H9 (cell line): ENCODE measurements around the gene SSR3. TPM values are rescaled to one million over a fixed set of nuclear protein-coding genes. Genes with fewer than 3 reads are reported as not detected.

Experiments
- DNase-seq: peaks from one replicate; pipeline ENCODE4 v3.0.0-alpha.2; 2017
- H2AFZ ChIP-seq: one replicate; pipeline ENCODE4 v1.6.1; 2013; ENCODE audit warnings: mild to moderate bottlenecking, low read length, control low read depth, moderate library complexity
- H2AK5ac ChIP-seq: 2 replicates; pipeline ENCODE4 v1.6.1; 2013; ENCODE audit warnings: low read length, control low read depth, mixed read lengths; ENCODE audit not compliant: insufficient read length
- H2BK120ac ChIP-seq: one replicate; pipeline ENCODE4 v1.6.1; 2013; ENCODE audit warnings: low read depth, mild to moderate bottlenecking, low read length, control low read depth, inconsistent platforms; ENCODE audit not compliant: poor library complexity, severe bottlenecking
- H2BK12ac ChIP-seq: 2 replicates; pipeline ENCODE4 v1.6.1; 2013; ENCODE audit warnings: low read length, control low read depth, mixed read lengths, low read depth; ENCODE audit not compliant: insufficient read length
- H2BK15ac ChIP-seq: 2 replicates; pipeline ENCODE4 v1.6.1; 2013; ENCODE audit warnings: low read depth, low read length, control low read depth
- H2BK20ac ChIP-seq: one replicate; pipeline ENCODE4 v1.6.1; 2013; ENCODE audit warnings: low read depth, mild to moderate bottlenecking, low read length, control low read depth, inconsistent platforms; ENCODE audit not compliant: poor library complexity, severe bottlenecking
- H2BK5ac ChIP-seq: 2 replicates; pipeline ENCODE4 v1.6.1; 2013; ENCODE audit warnings: low read length, control low read depth, mixed read lengths; ENCODE audit not compliant: insufficient read length
- H3K14ac ChIP-seq: 2 replicates; pipeline ENCODE4 v1.6.1; 2013; ENCODE audit warnings: low read length, control low read depth; ENCODE audit not compliant: insufficient read depth
- H3K18ac ChIP-seq: 2 replicates; pipeline ENCODE4 v1.6.1; 2013; ENCODE audit warnings: low read depth, mild to moderate bottlenecking, mixed read lengths, low read length, control low read depth; ENCODE audit not compliant: insufficient read length
- H3K23ac ChIP-seq: 2 replicates; pipeline ENCODE4 v1.6.1; 2013; ENCODE audit warnings: low read length, control low read depth, mixed read lengths, low read depth; ENCODE audit not compliant: insufficient read length
- H3K23me2 ChIP-seq: 2 replicates; pipeline ENCODE4 v1.6.1; 2013; ENCODE audit warnings: low read depth, mild to moderate bottlenecking, mixed read lengths, low read length, control low read depth; ENCODE audit not compliant: insufficient read length, poor library complexity, severe bottlenecking
- H3K27ac ChIP-seq: 2 replicates; pipeline ENCODE4 v1.5.1; 2013; ENCODE audit warnings: low read length, control low read depth, mixed read lengths, low read depth; ENCODE audit not compliant: insufficient read length
- H3K27me3 ChIP-seq: 2 replicates; pipeline ENCODE4 v1.6.1; 2013; ENCODE audit warnings: low read length, control low read depth, inconsistent platforms; ENCODE audit not compliant: insufficient read depth
- H3K4ac ChIP-seq: 2 replicates; pipeline ENCODE4 v1.6.1; 2013; ENCODE audit warnings: low read depth, mild to moderate bottlenecking, control low read depth, inconsistent platforms, low read length, moderate library complexity
- H3K4me1 ChIP-seq: 2 replicates; pipeline ENCODE4 v1.6.1; 2013; ENCODE audit warnings: low read length, control low read depth, inconsistent platforms; ENCODE audit not compliant: insufficient read depth
- H3K4me2 ChIP-seq: 2 replicates; pipeline ENCODE4 v1.6.1; 2013; ENCODE audit warnings: low read length, control low read depth, mixed read lengths; ENCODE audit not compliant: insufficient read length, insufficient read depth
- H3K56ac ChIP-seq: 2 replicates; pipeline ENCODE4 v1.6.1; 2013; ENCODE audit warnings: low read depth, mild to moderate bottlenecking, mixed read lengths, low read length, control low read depth; ENCODE audit not compliant: insufficient read length
- H3K79me1 ChIP-seq: 2 replicates; pipeline ENCODE4 v1.6.1; 2013; ENCODE audit warnings: low read depth, mild to moderate bottlenecking, moderate library complexity, low read length, control low read depth, inconsistent platforms; ENCODE audit not compliant: insufficient read depth, poor library complexity, severe bottlenecking
- H3K79me2 ChIP-seq: 2 replicates; pipeline ENCODE4 v1.6.1; 2013; ENCODE audit warnings: low read length, control low read depth, inconsistent platforms; ENCODE audit not compliant: insufficient read depth
- H3K9ac ChIP-seq: 2 replicates; pipeline ENCODE4 v1.6.1; 2013; ENCODE audit warnings: low read length, control low read depth, mixed read lengths; ENCODE audit not compliant: insufficient read length; ENCODE audit errors: extremely low read depth
- H3K9me3 ChIP-seq: one replicate; pipeline ENCODE4 v1.6.1; 2013; ENCODE audit warnings: low read depth, low read length, inconsistent platforms; ENCODE audit not compliant: control insufficient read depth
- H3T11ph ChIP-seq: one replicate; pipeline ENCODE4 v1.6.1; 2013; ENCODE audit warnings: mild to moderate bottlenecking, low read length, control low read depth, inconsistent platforms
- H4K20me1 ChIP-seq: one replicate; pipeline ENCODE4 v1.6.1; 2013; ENCODE audit not compliant: control insufficient read depth, insufficient read length, insufficient read depth
- H4K5ac ChIP-seq: 2 replicates; pipeline ENCODE4 v1.6.1; 2013; ENCODE audit warnings: low read depth, mild to moderate bottlenecking, mixed read lengths, low read length, control low read depth; ENCODE audit not compliant: insufficient read length
- H4K8ac ChIP-seq: replicated peaks from 2 replicates; pipeline ENCODE4 v1.6.1; 2013; ENCODE audit warnings: low read length, control low read depth, mixed read lengths, low read depth; ENCODE audit not compliant: insufficient read length
- H4K91ac ChIP-seq: 2 replicates; pipeline ENCODE4 v1.6.1; 2013; ENCODE audit warnings: low read depth, mild to moderate bottlenecking, moderate library complexity, mixed read lengths, low read length, control low read depth; ENCODE audit not compliant: insufficient read length
- H3K27ac Mint-ChIP-seq, 3 experiments: 2 replicates in 2 of 3; 3 replicates in 1 of 3; pipeline ENCODE4 v1.8.0; 2020 to 2021; ENCODE audit warnings: mixed read lengths in 3 of 3, mild to moderate bottlenecking in 1 of 3, moderate library complexity in 1 of 3
- H3K27me3 Mint-ChIP-seq: 2 replicates; pipeline ENCODE4 v1.8.0; 2021; ENCODE audit warnings: low read depth, mild to moderate bottlenecking, moderate library complexity, mixed read lengths
- H3K36me3 Mint-ChIP-seq, 3 experiments: 2 replicates in 2 of 3; 3 replicates in 1 of 3; pipeline ENCODE4 v1.8.0; 2020 to 2021; ENCODE audit warnings: low read depth in 3 of 3, mixed read lengths in 3 of 3; ENCODE audit not compliant: insufficient read depth in 1 of 3
- H3K4me1 Mint-ChIP-seq, 2 experiments: 2 replicates each; pipeline ENCODE4 v1.8.0; 2020; ENCODE audit warnings: mixed read lengths in 2 of 2
- H3K4me3 Mint-ChIP-seq, 2 experiments: 2 replicates in 1 of 2; 3 replicates in 1 of 2; pipeline ENCODE4 v1.8.0; 2020 to 2021; ENCODE audit warnings: mild to moderate bottlenecking in 2 of 2, mixed read lengths in 2 of 2, moderate library complexity in 1 of 2
- H3K9me3 Mint-ChIP-seq, 2 experiments: 2 replicates in 1 of 2; 3 replicates in 1 of 2; pipeline ENCODE4 v1.8.0; 2020; ENCODE audit warnings: mild to moderate bottlenecking in 2 of 2, mixed read lengths in 2 of 2, moderate library complexity in 1 of 2
- WGBS: extraction: QIAGEN DNeasy Blood & Tissue Kit; methylation state at CpG from one replicate; pipeline ENCODE4 v1.1.7; 2013; ENCODE audit warnings: missing lambda C conversion rate, low lambda C conversion rate, mixed read lengths; ENCODE audit not compliant: insufficient read length; ENCODE audit errors: extremely low coverage; 5-methylcytosine and 5-hydroxymethylcytosine counted together
- total RNA-seq: library from RNA; stranded (reverse); gene quantifications from 2 replicates; pipeline ENCODE4 v1.2.1, GENCODE V29; 2021
- TF ChIP-seq, protein P1 (sequence below): fragments of 200-600 bp; sonication (generic); conservative IDR thresholded peaks from 3 replicates; pipeline ENCODE4 v1.8.0; 2021; ENCODE audit warnings: antibody characterized with exemption, mild to moderate bottlenecking

The SSR3 gene
- total RNA-seq, 1 experiment from 2014 or later = 177 TPM

DNA sequence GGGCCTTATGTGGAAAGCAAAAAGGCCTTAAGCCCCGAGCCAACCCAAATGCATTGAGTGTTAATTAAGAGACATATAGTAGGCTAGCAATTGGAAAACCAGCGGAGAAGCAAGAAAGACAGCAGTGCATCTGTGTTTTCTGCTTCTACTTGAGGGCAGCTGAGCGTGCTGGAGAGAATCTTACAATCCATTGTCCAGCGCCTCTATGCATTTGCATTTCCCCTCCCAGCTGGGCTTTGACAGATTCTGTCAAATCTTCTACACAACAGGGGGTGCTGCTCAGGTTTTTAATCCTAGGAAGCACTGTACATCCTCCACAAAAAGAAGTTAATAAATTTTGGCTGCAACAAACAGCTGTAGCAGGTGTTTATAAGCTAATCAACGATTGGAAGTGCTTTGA lies 23.9 kb downstream of the SSR3 start:
- H3K27me3 Mint-ChIP-seq = no peaks in the 10 kb centered on the region
- Histone ChIP-seq H3K9me3 (no peaks in the 10 kb centered on the region), H3K14ac (no peak overlapping the region), H4K91ac (no peak overlapping the region), H3K27ac (no peak overlapping the region), H2BK120ac (no peak overlapping the region), H2BK5ac (no peak overlapping the region), H2AFZ (no peak overlapping the region), H3K4me2 (no peak overlapping the region), H4K5ac (no peak overlapping the region), H3K18ac (no peak overlapping the region), H3K23me2 (no peaks in the 10 kb centered on the region), H3K23ac (no peak overlapping the region), H3K4me1 (peaks cover 5% of the 10 kb centered on the region; the same call in 1 of the 2 replicates), H3K9ac (no peak overlapping the region), H3K56ac (no peak overlapping the region), H4K20me1 (no peaks in the 10 kb centered on the region), H2BK20ac (no peak overlapping the region), H2AK5ac (no peak overlapping the region), H3K79me1 (no peaks in the 10 kb centered on the region), H4K8ac (no peak overlapping the region), H3K4ac (no peak overlapping the region), H2BK15ac (no peak overlapping the region), H2BK12ac (no peak overlapping the region), H3K79me2 (no peaks in the 10 kb centered on the region), H3T11ph (no peak overlapping the region), H3K27me3 (no peaks in the 10 kb centered on the region)
- TF ChIP-seq, protein P1, sequence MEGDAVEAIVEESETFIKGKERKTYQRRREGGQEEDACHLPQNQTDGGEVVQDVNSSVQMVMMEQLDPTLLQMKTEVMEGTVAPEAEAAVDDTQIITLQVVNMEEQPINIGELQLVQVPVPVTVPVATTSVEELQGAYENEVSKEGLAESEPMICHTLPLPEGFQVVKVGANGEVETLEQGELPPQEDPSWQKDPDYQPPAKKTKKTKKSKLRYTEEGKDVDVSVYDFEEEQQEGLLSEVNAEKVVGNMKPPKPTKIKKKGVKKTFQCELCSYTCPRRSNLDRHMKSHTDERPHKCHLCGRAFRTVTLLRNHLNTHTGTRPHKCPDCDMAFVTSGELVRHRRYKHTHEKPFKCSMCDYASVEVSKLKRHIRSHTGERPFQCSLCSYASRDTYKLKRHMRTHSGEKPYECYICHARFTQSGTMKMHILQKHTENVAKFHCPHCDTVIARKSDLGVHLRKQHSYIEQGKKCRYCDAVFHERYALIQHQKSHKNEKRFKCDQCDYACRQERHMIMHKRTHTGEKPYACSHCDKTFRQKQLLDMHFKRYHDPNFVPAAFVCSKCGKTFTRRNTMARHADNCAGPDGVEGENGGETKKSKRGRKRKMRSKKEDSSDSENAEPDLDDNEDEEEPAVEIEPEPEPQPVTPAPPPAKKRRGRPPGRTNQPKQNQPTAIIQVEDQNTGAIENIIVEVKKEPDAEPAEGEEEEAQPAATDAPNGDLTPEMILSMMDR = 0 out of 3 replicates have a peak, but pooled peaks have one; percentile 1
- H3K9me3 Mint-ChIP-seq = no peaks in the 10 kb centered on the region
- H3K4me3 Mint-ChIP-seq = no peak overlapping the region
- peaks cover 24 to 28% of the 10 kb centered on the region in 2 experiments for H3K4me1 Mint-ChIP-seq
- WGBS = no CpG with 5 or more reads among the region's 5 CpGs
- no peak for DNase-seq
- H3K27ac Mint-ChIP-seq = no peak overlapping the region
- peaks cover 0 to 2% (median 0%) of the 10 kb centered on the region in 3 experiments; a peak in 1 of 7 replicates for H3K36me3 Mint-ChIP-seq
